K562 (cell line): ENCODE measurements around the gene LTA4H.

Source experiments
- ARID2 ChIP-seq: fragments of 450-650 bp; IDR thresholded peaks from 2 replicates; pipeline ENCODE4 v1.6.1; 2017; ENCODE audit warnings: antibody characterized with exemption, mild to moderate bottlenecking
- ATF2 ChIP-seq: sonication (generic); formaldehyde crosslinking; IDR thresholded peaks from 2 replicates; pipeline ENCODE4 v1.8.1; 2022; ENCODE audit warnings: missing genetic modification reagents
- BHLHE40 ChIP-seq: IDR thresholded peaks from 2 replicates; pipeline ENCODE4 v1.6.1; 2011; ENCODE audit warnings: low read length, improper control_type of control experiment
- CTCF ChIP-seq, 3 experiments: IDR thresholded peaks in 2 of 3; conservative IDR thresholded peaks in 1 of 3; 2 replicates each; pipeline ENCODE4 v1.5.1; 2011 to 2012; ENCODE audit warnings: low read length in 3 of 3, mild to moderate bottlenecking in 3 of 3, control low read depth in 2 of 3, improper control_type of control experiment in 1 of 3, inconsistent platforms in 1 of 3, low read depth in 1 of 3, mixed read lengths in 1 of 3, moderate library complexity in 1 of 3; ENCODE audit not compliant: insufficient read depth in 2 of 3
- EZH2 ChIP-seq: IDR thresholded peaks from 2 replicates; pipeline ENCODE4 v1.6.1; 2012; ENCODE audit warnings: low read depth, mild to moderate bottlenecking, inconsistent platforms, low read length, borderline replicate concordance
- MAFK ChIP-seq: IDR thresholded peaks from 2 replicates; pipeline ENCODE4 v1.6.1; 2011; ENCODE audit warnings: low read length, improper control_type of control experiment
- TAF1 ChIP-seq: IDR thresholded peaks from 2 replicates; pipeline ENCODE4 v1.6.1; 2011; ENCODE audit warnings: mild to moderate bottlenecking, low read length, moderate library complexity; ENCODE audit not compliant: insufficient read depth, control insufficient read depth, severe bottlenecking; ENCODE audit errors: extremely low read depth
- ZNF609 ChIP-seq: sonication (generic); formaldehyde crosslinking; IDR thresholded peaks from 2 replicates; pipeline ENCODE4 v1.8.1; 2023; ENCODE audit warnings: missing genetic modification reagents, mild to moderate bottlenecking, borderline replicate concordance
- ZNF639 ChIP-seq, 2 experiments: fragments of 200-800 bp in 1 of 2; sonication (Bioruptor generic) in 1 of 2; sonication (generic) in 1 of 2; formaldehyde crosslinking in 1 of 2; IDR thresholded peaks in 1 of 2; conservative IDR thresholded peaks in 1 of 2; 2 replicates each; pipeline versions ENCODE4 v1.5.0 to v1.6.1; 2016 to 2020; ENCODE audit warnings: missing compliant biosample characterization in 1 of 2, missing genetic modification characterization in 1 of 2, missing genetic modification reagents in 1 of 2

GRCh38 chr12:95982602-95983001 lies 52.8 kb downstream of the LTA4H start:
- TF ChIP-seq ZNF609 = no peak
- no peak for TF ChIP-seq TAF1
- TF ChIP-seq ZNF639 (CRISPR knock-in tag; conservative IDR thresholded peaks at IDR 0.05 in 1 of 2, IDR thresholded peaks at IDR 0.05 in 1 of 2) = no peak
- TF ChIP-seq CTCF (IDR thresholded peaks at IDR 0.05 in 2 of 3, conservative IDR thresholded peaks at IDR 0.05 in 1 of 3; ENCODE audit: insufficient read depth in 2 of 3, low read depth in 1 of 3, low read length in 3 of 3) = no peak
- TF ChIP-seq ARID2 = no peak
- peak; percentile 87 for TF ChIP-seq MAFK
- no peak for TF ChIP-seq ATF2 (CRISPR knock-in tag)
- no peak for TF ChIP-seq EZH2
- TF ChIP-seq BHLHE40 = no peak
